ENCODE measurements around the gene APOF.
A peak's percentile ranks its signal among the peaks of the same experiment; 100 is the strongest.
"Not testable (repeated sequence)": the region's sequence is repeated elsewhere in the genome, so short reads cannot be mapped to it uniquely, and the experiment has no call there.

Gene APOF

GRCh38 chr12:56332512-56333196 lies 30.0 kb downstream of the APOF start:
- no peak for DNase-seq (ENCODE audit: low spot score)

DNA sequence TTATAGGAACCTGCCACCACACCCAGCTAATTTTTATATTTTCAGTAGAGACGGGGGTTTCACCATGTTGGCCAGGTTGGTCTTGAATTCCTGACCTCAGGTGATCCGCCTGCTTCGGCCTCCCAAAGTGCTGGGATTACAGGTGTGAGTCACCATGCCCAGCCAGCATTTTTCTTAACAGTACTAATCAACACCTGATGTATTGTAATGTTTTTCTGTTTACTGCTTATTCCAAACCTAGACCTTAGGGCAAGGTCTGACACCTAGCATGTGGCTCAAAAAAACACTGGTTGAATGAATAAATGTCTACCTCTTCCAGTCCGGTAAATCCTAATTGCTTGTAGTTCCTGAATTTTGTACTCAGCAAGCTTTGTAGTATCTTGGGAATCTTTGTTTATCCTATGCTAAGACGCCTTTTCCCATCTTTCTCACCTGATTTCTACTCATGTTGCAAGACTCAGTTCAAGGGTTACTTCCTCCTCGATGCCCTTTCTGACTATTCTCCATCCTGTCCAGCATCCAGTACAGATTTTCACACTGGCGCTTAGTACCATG lies 31.6 kb downstream of the APOF start:
- no peak for DNase-seq (ENCODE audit: low spot score)

GRCh38 chr12:56326533-56326932 lies 36.1 kb downstream of the APOF start:
- no peak for DNase-seq (ENCODE audit: low spot score)

DNA sequence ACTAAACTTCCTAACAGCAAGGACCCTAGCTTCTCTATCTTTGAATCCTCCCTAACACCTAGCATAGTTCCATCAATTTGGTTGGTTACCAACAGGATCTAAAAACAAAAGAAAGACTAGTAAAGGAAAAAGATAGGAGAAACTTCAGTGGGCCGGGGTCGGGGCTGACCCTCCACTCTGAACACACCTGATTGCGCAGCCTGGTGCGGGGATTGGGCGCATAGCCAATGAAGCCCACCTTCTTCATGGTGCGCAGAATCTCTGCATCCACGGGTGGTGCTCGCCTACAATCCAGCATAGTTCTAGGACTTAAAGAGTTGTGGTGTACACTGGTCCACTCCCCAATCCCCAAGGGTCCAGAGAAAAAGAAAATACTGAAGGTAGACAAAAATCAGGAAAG lies 36.5 kb downstream of the APOF start:
- DNase-seq (ENCODE audit: low spot score): no peak

- no peak for DNase-seq (ENCODE audit: low spot score)
Observed at GRCh38 chr12:56324206-56324605, 38.5 kb downstream of the APOF start.

GRCh38 chr12:56321610-56322009 lies 41.0 kb downstream of the APOF start:
- DNase-seq (ENCODE audit: low spot score): not testable (repeated sequence)

- DNase-seq (ENCODE audit: low spot score): no peak
Observed at GRCh38 chr12:56321027-56321426, 41.6 kb downstream of the APOF start.

GRCh38 chr12:56317675-56318074 lies 45.0 kb downstream of the APOF start:
- DNase-seq (ENCODE audit: low spot score): no peak

- DNase-seq (ENCODE audit: low spot score): peak; percentile 96
Observed at GRCh38 chr12:56315622-56316473, 46.8 kb downstream of the APOF start, which contains the start of gene CNPY2. Gene CNPY2 (minus strand): TSS chr12:56315988. CDS start chr12:56315217, 771 bp downstream.

DNA sequence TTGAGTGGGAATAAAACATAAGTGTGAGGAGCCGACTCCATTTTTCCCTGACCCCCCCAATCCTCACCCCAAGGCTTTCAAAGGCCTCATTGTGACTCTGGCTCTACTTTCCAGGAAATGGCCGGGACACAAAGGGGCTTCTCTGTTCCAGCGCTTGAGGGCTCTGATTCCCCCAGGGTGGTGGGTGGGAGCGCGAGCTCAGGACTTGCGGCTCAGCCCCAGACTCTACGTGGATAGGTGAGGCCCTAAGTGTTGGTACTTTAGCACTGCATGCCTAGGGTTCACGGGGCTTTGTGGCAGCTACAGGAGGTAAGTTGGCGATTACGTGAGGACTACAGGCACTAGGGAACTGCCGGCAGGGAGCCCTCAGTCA lies 47.4 kb downstream of the APOF start:
- no peak for DNase-seq (ENCODE audit: low spot score)

DNA sequence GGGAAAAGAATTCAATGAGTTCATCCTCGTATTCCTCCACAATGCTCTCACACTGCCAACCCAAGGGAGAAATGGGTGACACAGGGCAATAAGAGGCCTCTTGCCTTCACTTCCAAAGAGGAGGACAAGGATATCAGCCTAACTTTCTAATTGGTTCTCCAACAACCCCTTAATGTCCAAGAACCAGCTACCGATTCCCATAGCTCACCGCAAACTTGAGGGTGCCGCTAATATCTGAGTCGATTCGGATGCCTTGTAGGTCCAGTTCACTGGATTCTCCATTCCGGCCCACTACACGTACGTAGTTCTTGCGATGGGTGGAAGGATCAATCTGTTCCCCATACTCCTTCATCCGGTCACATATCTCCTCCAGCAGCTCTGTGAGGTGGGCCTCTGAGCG lies 51.7 kb downstream of the APOF start:
- no peak for DNase-seq (ENCODE audit: low spot score)

Data from GM03348 (cell line).